Muscle layer of colon (tissue), 2 donors: ENCODE results near the gene KRT79.

ENCODE experiments used
- H3K27ac ChIP-seq: one replicate; pipeline ENCODE4 v1.7.0; 2013; ENCODE audit warnings: low read depth, mild to moderate bottlenecking, low read length, moderate library complexity
- H3K27me3 ChIP-seq, 2 donors: one replicate each; pipeline ENCODE4 v1.7.0; 2013; ENCODE audit warnings: low read length in 2 of 2, mild to moderate bottlenecking in 2 of 2; ENCODE audit not compliant: insufficient read depth in 2 of 2, control insufficient read depth in 1 of 2
- H3K36me3 ChIP-seq: one replicate; pipeline ENCODE4 v1.7.0; 2013; ENCODE audit warnings: mild to moderate bottlenecking, low read length; ENCODE audit not compliant: insufficient read depth
- H3K4me1 ChIP-seq: one replicate; pipeline ENCODE4 v1.7.0; 2013; ENCODE audit warnings: mild to moderate bottlenecking, low read length; ENCODE audit not compliant: insufficient read depth
- H3K4me3 ChIP-seq, 2 donors: one replicate each; pipeline ENCODE4 v1.7.0; 2013; ENCODE audit warnings: low read length in 2 of 2, low read depth in 1 of 2, mild to moderate bottlenecking in 1 of 2, moderate library complexity in 1 of 2
- H3K9ac ChIP-seq: one replicate; pipeline ENCODE4 v1.7.0; 2013; ENCODE audit warnings: low read length
- H3K9me3 ChIP-seq: one replicate; pipeline ENCODE4 v1.7.0; 2013; ENCODE audit warnings: mild to moderate bottlenecking, low read length
- donor health status: abdominal sarcoma.
- donor health status: Adenocarcinoma of cecum.

KRT79 gene

GRCh38 chr12:52838609-52839435 is 4.7 kb upstream of the KRT79 start:
- no peaks in the 10 kb centered on the region for H3K36me3 ChIP-seq
- H3K27ac ChIP-seq: no peak overlapping the region
- no peak overlapping the region for H3K4me3 ChIP-seq
- H3K4me1 ChIP-seq: no peaks in the 10 kb centered on the region
- H3K9ac ChIP-seq: no peak overlapping the region
- no peaks in the 10 kb centered on the region for H3K9me3 ChIP-seq
- no peaks in the 10 kb centered on the region for H3K27me3 ChIP-seq

DNA sequence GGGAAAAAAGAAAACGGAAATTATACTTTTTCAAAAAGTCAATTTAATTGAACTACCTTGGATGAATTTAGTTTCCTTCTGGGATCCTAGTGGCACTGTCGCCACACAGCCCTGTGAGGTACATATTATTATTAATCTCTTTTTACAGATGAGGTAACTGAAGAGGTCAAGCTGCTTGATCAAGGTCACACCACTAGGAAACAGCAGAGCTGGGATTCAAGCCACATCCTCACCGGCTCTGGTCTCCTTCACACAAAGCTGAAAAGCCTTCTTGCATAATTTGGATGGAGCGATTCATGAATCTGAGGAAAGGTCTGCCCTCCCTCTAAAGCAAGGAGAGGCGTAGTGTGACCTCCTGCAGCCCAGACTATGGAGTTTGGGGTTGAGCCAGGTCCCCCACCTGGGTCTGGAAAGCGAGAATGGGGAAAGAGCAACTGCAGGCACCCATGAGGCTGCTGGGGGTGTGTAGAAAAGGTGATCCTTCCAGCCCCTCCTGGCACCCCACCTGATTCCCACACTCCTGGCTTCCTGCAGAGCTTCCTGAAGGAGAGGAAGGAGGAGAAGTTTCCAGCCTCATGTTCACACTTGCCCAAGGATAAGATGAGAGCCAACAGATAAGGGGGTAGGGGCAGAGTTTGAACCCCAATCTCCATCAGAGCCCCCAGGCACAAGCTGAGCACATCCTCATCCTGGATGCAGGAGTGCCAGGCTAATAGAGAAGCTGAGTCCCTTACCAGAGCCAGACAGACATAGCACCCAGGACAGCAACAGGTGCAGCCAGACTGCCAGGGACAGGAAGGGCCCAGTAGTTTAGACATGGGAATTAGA is 3.9 kb upstream of the KRT79 start:
- no peak overlapping the region for H3K4me3 ChIP-seq
- H3K36me3 ChIP-seq: no peaks in the 10 kb centered on the region
- H3K9me3 ChIP-seq: no peaks in the 10 kb centered on the region
- no peak overlapping the region for H3K27ac ChIP-seq
- H3K9ac ChIP-seq: no peak overlapping the region
- H3K4me1 ChIP-seq: no peaks in the 10 kb centered on the region
- no peaks in the 10 kb centered on the region for H3K27me3 ChIP-seq

DNA sequence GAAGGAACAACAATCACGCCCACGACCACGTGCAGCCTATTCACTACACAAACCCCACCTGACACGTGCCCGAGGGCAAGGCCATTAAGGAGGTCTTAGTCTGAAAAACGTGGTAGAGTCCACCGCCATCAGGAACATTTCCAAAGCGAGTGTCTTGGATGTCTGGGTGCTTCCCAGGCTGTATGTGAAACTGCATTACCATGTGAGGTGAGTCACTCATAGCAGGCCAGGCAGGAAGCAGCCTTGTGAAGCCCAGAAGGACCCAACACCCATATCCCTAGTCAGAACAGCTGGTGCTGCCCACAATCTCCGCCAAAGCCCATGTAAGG is 3.3 kb upstream of the KRT79 start:
- H3K4me1 ChIP-seq: no peaks in the 10 kb centered on the region
- H3K27me3 ChIP-seq: no peaks in the 10 kb centered on the region
- H3K36me3 ChIP-seq: no peaks in the 10 kb centered on the region
- no peak overlapping the region for H3K9ac ChIP-seq
- no peaks in the 10 kb centered on the region for H3K9me3 ChIP-seq
- H3K4me3 ChIP-seq: no peak overlapping the region
- no peak overlapping the region for H3K27ac ChIP-seq

- Histone ChIP-seq H3K27ac (no peak overlapping the region), H3K4me1 (no peaks in the 10 kb centered on the region), H3K36me3 (no peaks in the 10 kb centered on the region), H3K27me3 (no peaks in the 10 kb centered on the region), H3K9ac (no peak overlapping the region), H3K4me3 (no peak overlapping the region), H3K9me3 (no peaks in the 10 kb centered on the region)
Measured at GRCh38 chr12:52836491-52837412, 2.6 kb upstream of the KRT79 start.

DNA sequence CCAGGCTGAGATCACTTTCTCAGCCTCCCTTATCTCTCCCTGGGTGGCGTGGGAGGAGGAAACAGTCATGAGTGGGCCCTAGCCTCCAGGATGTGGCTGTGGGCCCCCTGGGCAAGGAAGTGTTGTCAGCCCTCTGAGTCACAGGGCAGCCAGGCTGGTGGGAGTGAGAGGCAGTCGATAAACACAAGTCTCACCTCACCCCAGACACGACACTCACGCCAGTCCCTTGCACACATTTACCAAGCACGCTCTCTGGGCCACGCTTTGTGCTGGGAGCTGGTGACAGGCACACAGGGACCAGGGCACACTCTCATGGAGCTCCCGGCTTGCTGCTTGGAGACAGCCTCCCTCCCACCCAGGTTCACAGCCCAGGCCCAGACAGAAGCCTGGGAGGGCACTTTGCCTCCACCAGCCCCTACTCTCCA is 1.9 kb upstream of the KRT79 start:
- no peaks in the 10 kb centered on the region for H3K36me3 ChIP-seq
- no peaks in the 10 kb centered on the region for H3K4me1 ChIP-seq
- no peaks in the 10 kb centered on the region for H3K27me3 ChIP-seq
- H3K9me3 ChIP-seq: no peaks in the 10 kb centered on the region
- H3K27ac ChIP-seq: no peak overlapping the region
- no peak overlapping the region for H3K9ac ChIP-seq
- no peak overlapping the region for H3K4me3 ChIP-seq

DNA sequence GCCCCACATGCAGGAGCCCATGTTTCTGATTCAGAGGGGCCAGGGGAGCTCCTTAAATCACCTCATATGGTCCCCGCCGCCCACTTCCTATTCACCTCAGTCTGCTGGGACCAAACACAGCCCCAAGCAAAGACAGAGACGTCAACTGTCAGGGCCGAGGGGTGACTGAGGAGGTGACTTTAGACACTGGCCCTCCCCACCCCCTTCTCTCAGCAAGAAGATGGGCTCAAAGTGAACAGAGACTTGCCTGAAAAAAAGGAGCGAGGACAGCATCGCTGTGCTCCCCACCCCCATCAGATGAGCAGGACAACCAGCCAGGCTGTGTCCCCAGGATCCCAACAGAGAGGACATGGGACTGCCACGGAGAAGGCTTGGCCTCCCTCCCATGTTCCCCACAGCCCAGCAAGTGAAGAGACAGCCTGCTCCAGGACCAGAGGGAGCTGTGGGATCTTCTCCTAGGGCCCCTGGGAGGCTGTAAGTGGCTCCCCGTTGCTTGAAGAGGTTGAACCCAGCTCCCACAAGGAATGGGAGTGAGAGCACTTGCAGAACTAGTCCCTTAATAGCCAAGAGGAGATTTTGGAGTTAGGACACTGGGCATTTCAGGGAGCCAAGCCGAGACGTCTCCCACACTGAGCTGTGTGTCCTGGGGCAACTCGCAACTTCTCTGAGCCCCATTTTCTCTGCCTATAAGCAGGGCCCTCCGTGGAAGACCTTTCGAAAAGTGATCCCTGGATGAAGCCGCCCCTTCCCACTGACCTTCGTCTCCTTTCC is 1.3 kb upstream of the KRT79 start:
- Histone ChIP-seq H3K27me3 (no peaks in the 10 kb centered on the region), H3K36me3 (no peaks in the 10 kb centered on the region), H3K9me3 (no peaks in the 10 kb centered on the region), H3K4me3 (no peak overlapping the region), H3K4me1 (no peaks in the 10 kb centered on the region), H3K27ac (no peak overlapping the region), H3K9ac (no peak overlapping the region)

- Histone ChIP-seq H3K9me3 (no peaks in the 10 kb centered on the region), H3K36me3 (no peaks in the 10 kb centered on the region), H3K4me1 (no peaks in the 10 kb centered on the region), H3K27me3 (no peaks in the 10 kb centered on the region), H3K4me3 (no peak overlapping the region), H3K9ac (no peak overlapping the region), H3K27ac (no peak overlapping the region)
Measured at GRCh38 chr12:52834727-52835001, 553 bp upstream of the KRT79 start.

DNA sequence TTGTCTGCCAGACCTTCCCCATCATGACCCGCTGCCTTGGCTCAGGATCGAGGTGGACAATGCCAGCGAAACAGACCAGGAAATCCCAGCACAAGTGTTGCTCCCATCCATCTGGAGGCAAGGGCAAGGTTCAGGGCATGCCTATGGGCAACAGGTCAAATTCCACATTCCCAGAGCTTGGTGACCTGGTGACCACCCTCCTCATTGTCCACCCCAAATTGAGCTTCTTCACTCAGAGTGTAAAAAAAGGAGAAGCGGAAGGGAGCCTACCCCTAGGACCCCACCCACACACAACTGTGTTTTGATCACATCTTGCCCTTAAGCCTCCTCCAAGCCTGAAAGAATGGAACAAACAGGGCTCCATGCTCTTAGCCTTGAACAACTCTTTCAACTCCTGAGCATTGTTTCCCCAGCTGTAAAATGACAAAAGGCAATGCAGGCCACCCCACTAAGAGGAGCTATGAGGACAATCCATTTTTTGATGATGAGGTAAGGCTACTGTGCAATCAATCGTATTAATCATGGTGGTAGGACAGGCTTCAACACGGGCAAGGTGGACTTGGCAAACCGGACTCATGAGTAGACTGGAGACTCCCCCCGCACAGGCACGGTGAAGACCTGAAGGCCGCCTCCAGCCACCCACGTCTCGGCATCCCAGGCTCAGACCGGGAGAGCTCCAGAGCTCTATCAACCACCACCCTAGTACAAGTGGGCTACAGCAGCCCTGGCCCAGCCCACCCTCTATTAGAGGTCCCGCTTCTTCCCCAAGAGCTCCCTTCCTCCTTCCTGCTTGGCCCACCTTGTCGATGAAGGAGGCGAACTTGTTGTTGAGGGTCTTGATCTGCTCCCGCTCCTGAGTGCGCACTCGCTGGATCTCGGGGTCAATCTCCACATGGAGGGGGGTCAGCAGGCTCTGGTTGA is 866 bp downstream of the KRT79 start:
- Histone ChIP-seq H3K9me3 (no peaks in the 10 kb centered on the region), H3K36me3 (no peaks in the 10 kb centered on the region), H3K27ac (no peak overlapping the region), H3K27me3 (no peaks in the 10 kb centered on the region), H3K9ac (no peak overlapping the region), H3K4me1 (no peaks in the 10 kb centered on the region), H3K4me3 (no peak overlapping the region)

- no peaks in the 10 kb centered on the region for H3K9me3 ChIP-seq
- H3K36me3 ChIP-seq: no peaks in the 10 kb centered on the region
- no peaks in the 10 kb centered on the region for H3K27me3 ChIP-seq
- H3K27ac ChIP-seq: no peak overlapping the region
- H3K9ac ChIP-seq: no peak overlapping the region
- H3K4me1 ChIP-seq: no peaks in the 10 kb centered on the region
- no peak overlapping the region for H3K4me3 ChIP-seq
Measured at GRCh38 chr12:52832451-52832850, 1.7 kb downstream of the KRT79 start.

GRCh38 chr12:52831251-52831650 is 2.9 kb downstream of the KRT79 start:
- Histone ChIP-seq H3K36me3 (no peaks in the 10 kb centered on the region), H3K4me3 (no peak overlapping the region), H3K4me1 (no peaks in the 10 kb centered on the region), H3K27me3 (no peaks in the 10 kb centered on the region), H3K9me3 (no peaks in the 10 kb centered on the region), H3K9ac (no peak overlapping the region), H3K27ac (no peak overlapping the region)
